GM06990 (cell line): Measurements from ENCODE around the gene HORMAD2.

Source experiments
- DNase-seq: peaks from one replicate; pipeline ENCODE4 v3.0.0-alpha.2; 2011; ENCODE audit not compliant: insufficient read length; ENCODE audit errors: extremely low read depth
- H3K27me3 ChIP-seq: replicated peaks from 2 replicates; pipeline ENCODE4 v1.6.0; 2011; ENCODE audit warnings: low read length; ENCODE audit not compliant: control insufficient read depth, insufficient read depth
- H3K36me3 ChIP-seq: 2 replicates; pipeline ENCODE4 v1.5.1; 2011; ENCODE audit warnings: low read length; ENCODE audit not compliant: control insufficient read depth, insufficient read depth
- H3K4me3 ChIP-seq: replicated peaks from 2 replicates; pipeline ENCODE4 v1.5.1; 2011; ENCODE audit warnings: low read depth, mild to moderate bottlenecking, control low read depth, low read length
- CTCF ChIP-seq: IDR thresholded peaks from 2 replicates; pipeline ENCODE4 v1.5.1; 2011; ENCODE audit warnings: low read length, control low read depth, mild to moderate bottlenecking, inconsistent platforms; ENCODE audit not compliant: insufficient read depth, poor library complexity, severe bottlenecking

HORMAD2 gene

GRCh38 chr22:30118291-30118690 is 38.0 kb downstream of the HORMAD2 start:
- H3K27me3 ChIP-seq: no peaks in the 10 kb centered on the region
- no peak for TF ChIP-seq CTCF
- H3K4me3 ChIP-seq: no peak overlapping the region
- no peaks in the 10 kb centered on the region for H3K36me3 ChIP-seq
- no peak for DNase-seq

GRCh38 chr22:30121960-30122359 is 41.7 kb downstream of the HORMAD2 start:
- no peaks in the 10 kb centered on the region for H3K36me3 ChIP-seq
- no peak for DNase-seq
- no peak overlapping the region for H3K4me3 ChIP-seq
- TF ChIP-seq CTCF: no peak
- no peaks in the 10 kb centered on the region for H3K27me3 ChIP-seq

- no peak for TF ChIP-seq CTCF
- Histone ChIP-seq H3K36me3 (no peaks in the 10 kb centered on the region), H3K4me3 (no peak overlapping the region), H3K27me3 (no peaks in the 10 kb centered on the region)
- DNase-seq: no peak
These were observed 43.2 kb downstream of the HORMAD2 start for GRCh38 chr22:30123463-30123862.

- Histone ChIP-seq H3K36me3 (no peaks in the 10 kb centered on the region), H3K27me3 (no peaks in the 10 kb centered on the region), H3K4me3 (no peak overlapping the region)
- DNase-seq: no peak
- TF ChIP-seq CTCF: no peak
These were observed 47.5 kb downstream of the HORMAD2 start for GRCh38 chr22:30127749-30128166.

- TF ChIP-seq CTCF: no peak
- no peak overlapping the region for H3K4me3 ChIP-seq
These were observed 48.2 kb downstream of the HORMAD2 start for GRCh38 chr22:30128511-30128910.

GRCh38 chr22:30129636-30130035 is 49.4 kb downstream of the HORMAD2 start:
- no peaks in the 10 kb centered on the region for H3K27me3 ChIP-seq
- TF ChIP-seq CTCF: no peak
- no peak for DNase-seq

More at GRCh38 chr22:30128511-30128910, 48.2 kb downstream of the HORMAD2 start:
- Histone ChIP-seq H3K27me3 (no peaks in the 10 kb centered on the region), H3K36me3 (no peaks in the 10 kb centered on the region)
- no peak for DNase-seq

More at GRCh38 chr22:30129636-30130035, 49.4 kb downstream of the HORMAD2 start:
- Histone ChIP-seq H3K4me3 (no peak overlapping the region), H3K36me3 (no peaks in the 10 kb centered on the region)
